ENCODE data around the gene DENND1C.
"Not testable (repeated sequence)": the region's sequence is repeated elsewhere in the genome, so short reads cannot be mapped to it uniquely, and the experiment has no call there.

The DENND1C gene

GRCh38 chr19:6508028-6508771 is 26.6 kb upstream of the DENND1C start:
- not testable (repeated sequence) for DNase-seq (ENCODE audit: low read depth)

GRCh38 chr19:6503407-6504201 is 22.0 kb upstream of the DENND1C start:
- no peak for DNase-seq (ENCODE audit: low read depth)

GRCh38 chr19:6501740-6502648 is 20.4 kb upstream of the DENND1C start, which contains the start of gene TUBB4A:
TUBB4A (minus strand) TSS chr19:6502309; CDS start chr19:6502212, 97 bp downstream.
- DNase-seq (ENCODE audit: low read depth), result no peak

- no peak for DNase-seq (ENCODE audit: low read depth)
These were observed 19.5 kb upstream of the DENND1C start for GRCh38 chr19:6500837-6501739.

GRCh38 chr19:6499052-6499790 is 17.6 kb upstream of the DENND1C start:
- no peak for DNase-seq (ENCODE audit: low read depth)

- no peak for DNase-seq (ENCODE audit: low read depth)
These were observed 16.9 kb upstream of the DENND1C start for GRCh38 chr19:6498294-6499036.

GRCh38 chr19:6495947-6496346 is 14.4 kb upstream of the DENND1C start:
- no peak for DNase-seq (ENCODE audit: low read depth)

GRCh38 chr19:6494438-6495036 is 12.9 kb upstream of the DENND1C start:
- no peak for DNase-seq (ENCODE audit: low read depth)

GRCh38 chr19:6491802-6492592 is 10.4 kb upstream of the DENND1C start:
- DNase-seq (ENCODE audit: low read depth), result no peak

GRCh38 chr19:6490134-6490533 is 8.5 kb upstream of the DENND1C start:
- no peak for DNase-seq (ENCODE audit: low read depth)

GRCh38 chr19:6489278-6490061 is 7.9 kb upstream of the DENND1C start:
- DNase-seq (ENCODE audit: low read depth), result no peak

GRCh38 chr19:6484831-6485230 is 3.2 kb upstream of the DENND1C start:
- DNase-seq (ENCODE audit: low read depth), result no peak

GRCh38 chr19:6484230-6484629 is 2.6 kb upstream of the DENND1C start:
- DNase-seq (ENCODE audit: low read depth), result no peak

GRCh38 chr19:6483235-6483634 is 1.6 kb upstream of the DENND1C start:
- no peak for DNase-seq (ENCODE audit: low read depth)

- no peak for DNase-seq (ENCODE audit: low read depth)
These were observed 728 bp upstream of the DENND1C start for GRCh38 chr19:6482343-6482686.

- DNase-seq (ENCODE audit: low read depth), result no peak
These were observed 655 bp downstream of the DENND1C start for GRCh38 chr19:6480848-6481415.

GRCh38 chr19:6479836-6480398 is 1.7 kb downstream of the DENND1C start:
- DNase-seq (ENCODE audit: low read depth), result no peak

All from non-pigmented ciliary epithelial cell (primary cell).